ENCODE data around the gene IFNAR1. TPM values are rescaled to one million over a fixed set of nuclear protein-coding genes. Genes with fewer than 3 reads are reported as not detected.

IFNAR1 gene
- total and polyA plus RNA-seq, 9 of the 15 experiments (the other 6 are each of a cell fraction or from before 2014, with no cell fraction given): 8.6 to 31.8 (median 14.8) TPM

DNA sequence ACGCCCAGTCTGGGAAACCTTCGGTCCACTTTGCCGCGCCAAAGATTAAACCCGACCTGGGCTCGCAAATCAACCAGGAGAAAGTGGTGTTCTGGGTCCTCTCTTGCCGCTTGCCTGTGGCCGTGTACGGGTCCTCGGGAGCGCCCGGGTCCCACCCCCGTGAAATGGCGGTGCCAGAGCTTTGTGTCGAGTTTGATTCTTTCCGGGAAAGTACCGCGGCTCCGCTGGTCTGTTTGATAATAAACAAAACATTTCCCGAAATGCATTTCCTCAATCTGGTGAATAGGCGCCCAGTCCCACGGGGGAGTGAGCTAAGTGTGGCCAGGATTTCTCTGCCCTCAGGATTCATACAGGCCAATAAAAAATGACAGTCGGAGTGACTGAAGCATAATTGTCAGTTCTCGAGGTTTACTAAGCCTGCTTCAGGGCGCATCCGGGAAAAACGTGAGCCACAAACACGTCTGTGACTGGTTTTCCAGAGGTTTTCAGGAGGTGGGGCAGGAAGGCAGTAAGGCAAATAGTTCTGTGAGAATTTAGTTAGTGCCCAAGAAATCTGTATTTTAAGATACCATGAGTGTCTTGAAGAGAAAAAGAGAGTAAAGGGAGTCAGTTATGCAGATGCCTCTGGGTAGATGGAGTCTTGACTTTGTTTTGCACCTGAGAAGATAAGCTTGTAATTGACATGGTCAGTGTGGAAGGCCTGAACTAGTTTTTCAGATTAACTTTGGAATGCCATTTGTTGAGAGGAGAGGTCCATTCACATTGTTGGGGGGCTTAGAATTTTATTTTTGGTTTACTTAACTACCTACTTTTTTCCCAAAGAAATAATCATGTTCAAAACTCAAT is 675 bp downstream of the IFNAR1 start (continued):
- TF ChIP-seq, protein P1, sequence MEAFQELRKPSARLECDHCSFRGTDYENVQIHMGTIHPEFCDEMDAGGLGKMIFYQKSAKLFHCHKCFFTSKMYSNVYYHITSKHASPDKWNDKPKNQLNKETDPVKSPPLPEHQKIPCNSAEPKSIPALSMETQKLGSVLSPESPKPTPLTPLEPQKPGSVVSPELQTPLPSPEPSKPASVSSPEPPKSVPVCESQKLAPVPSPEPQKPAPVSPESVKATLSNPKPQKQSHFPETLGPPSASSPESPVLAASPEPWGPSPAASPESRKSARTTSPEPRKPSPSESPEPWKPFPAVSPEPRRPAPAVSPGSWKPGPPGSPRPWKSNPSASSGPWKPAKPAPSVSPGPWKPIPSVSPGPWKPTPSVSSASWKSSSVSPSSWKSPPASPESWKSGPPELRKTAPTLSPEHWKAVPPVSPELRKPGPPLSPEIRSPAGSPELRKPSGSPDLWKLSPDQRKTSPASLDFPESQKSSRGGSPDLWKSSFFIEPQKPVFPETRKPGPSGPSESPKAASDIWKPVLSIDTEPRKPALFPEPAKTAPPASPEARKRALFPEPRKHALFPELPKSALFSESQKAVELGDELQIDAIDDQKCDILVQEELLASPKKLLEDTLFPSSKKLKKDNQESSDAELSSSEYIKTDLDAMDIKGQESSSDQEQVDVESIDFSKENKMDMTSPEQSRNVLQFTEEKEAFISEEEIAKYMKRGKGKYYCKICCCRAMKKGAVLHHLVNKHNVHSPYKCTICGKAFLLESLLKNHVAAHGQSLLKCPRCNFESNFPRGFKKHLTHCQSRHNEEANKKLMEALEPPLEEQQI (IDR thresholded peaks at IDR 0.05): no peak
- peak; percentile 26 for TF ChIP-seq PRDM10 (IDR thresholded peaks at IDR 0.05; ENCODE audit: partially characterized antibody)
- 0 out of 2 replicates have a peak, but pooled peaks have one; percentile 3 for TF ChIP-seq HDAC2 (IDR thresholded peaks at IDR 0.05)
- TF ChIP-seq NFRKB (IDR thresholded peaks at IDR 0.05; ENCODE audit: low read depth): peak; percentile 7
- TF ChIP-seq ZNF407 (IDR thresholded peaks at IDR 0.05; ENCODE audit: low read depth): peak; percentile 83
- no peak for TF ChIP-seq HES1 (IDR thresholded peaks at IDR 0.05; ENCODE audit: low read depth)
- TF ChIP-seq ZBTB7A (IDR thresholded peaks at IDR 0.05; ENCODE audit: borderline replicate concordance, control insufficient read depth, low read depth, low read length): 0 out of 2 replicates have a peak, but pooled peaks have one; percentile 20
- TF ChIP-seq STAT5B (CRISPR knock-in tag; IDR thresholded peaks at IDR 0.05): no peak
- no peak for TF ChIP-seq SAFB2 (IDR thresholded peaks at IDR 0.05; ENCODE audit: borderline replicate concordance, low read depth, low read length, severe bottlenecking)
- 0 out of 2 replicates have a peak, but pooled peaks have one; percentile 8 for TF ChIP-seq ELF4 (CRISPR knock-in tag; IDR thresholded peaks at IDR 0.05)
